ENCODE measurements around the gene SEL1L.

- TF ChIP-seq CTCF (IDR thresholded peaks at IDR 0.05) = no peak
- no peak for TF ChIP-seq POLR2A (IDR thresholded peaks at IDR 0.05)
These were observed 98.0 kb downstream of the SEL1L start for GRCh38 chr14:81435391-81436295.

All from Peyer's patch (tissue), 4 donors.